IPS-15b (cell line): Measurements from ENCODE around the gene STOML2.

Experiments
- H3K27me3 ChIP-seq: one replicate; pipeline ENCODE4 v1.6.1; 2013; ENCODE audit warnings: low read length; ENCODE audit not compliant: control insufficient read depth, insufficient read depth
- H3K36me3 ChIP-seq: one replicate; pipeline ENCODE4 v1.6.1; 2013; ENCODE audit warnings: low read length; ENCODE audit not compliant: control insufficient read depth, insufficient read depth
- H3K4me1 ChIP-seq: one replicate; pipeline ENCODE4 v1.6.1; 2013; ENCODE audit warnings: mild to moderate bottlenecking, low read length; ENCODE audit not compliant: control insufficient read depth, insufficient read depth
- H3K4me3 ChIP-seq: one replicate; pipeline ENCODE4 v1.5.1; 2013; ENCODE audit warnings: low read depth, low read length
- H3K9ac ChIP-seq: one replicate; pipeline ENCODE4 v1.6.1; 2013; ENCODE audit warnings: low read depth, mild to moderate bottlenecking, low read length
- H3K9me3 ChIP-seq: one replicate; pipeline ENCODE4 v1.6.1; 2013; ENCODE audit warnings: mild to moderate bottlenecking, low read length; ENCODE audit not compliant: control insufficient read depth, insufficient read depth

STOML2 gene

DNA sequence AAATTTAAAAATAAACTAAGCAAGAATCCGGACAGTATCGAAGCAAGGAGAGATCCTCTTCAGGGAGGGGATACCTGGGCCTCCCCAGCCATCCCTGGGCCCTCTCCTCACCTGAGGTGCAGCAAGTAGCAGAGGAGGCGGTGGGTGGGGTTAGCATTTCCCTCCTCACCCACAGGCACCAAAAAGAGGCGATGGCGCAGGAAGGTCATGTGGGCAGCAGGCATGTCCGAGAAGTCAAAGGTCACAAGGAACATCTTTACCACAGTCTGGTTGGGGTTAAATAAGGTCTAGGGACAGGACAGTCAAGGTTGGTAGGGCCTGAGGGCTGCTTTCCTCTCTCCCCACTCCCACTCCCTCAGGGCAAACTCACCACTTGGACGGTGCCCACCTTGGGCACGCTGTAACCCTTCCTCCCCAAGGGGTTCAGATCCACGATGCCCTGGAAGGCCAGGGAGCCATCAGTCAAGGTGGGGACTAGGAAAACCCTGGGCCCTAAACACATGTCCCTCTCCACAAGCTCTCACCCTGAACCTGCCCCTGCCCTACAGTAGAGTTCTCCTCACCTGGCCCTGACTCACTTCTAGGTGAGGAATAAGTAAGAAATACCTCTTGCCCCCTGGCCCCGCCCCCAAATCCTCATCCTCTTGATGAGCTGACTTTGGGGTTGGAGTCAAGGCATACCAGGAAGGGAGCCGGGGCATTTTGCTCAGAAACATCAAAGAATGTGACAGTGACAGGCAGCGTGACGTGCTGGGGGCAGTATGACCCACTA, 2.8 kb upstream of the STOML2 start:
- Histone ChIP-seq H3K36me3 (peaks cover 15% of the 10 kb centered on the region), H3K4me3 (no peak overlapping the region), H3K27me3 (no peaks in the 10 kb centered on the region), H3K4me1 (peaks cover 4% of the 10 kb centered on the region), H3K9me3 (no peaks in the 10 kb centered on the region), H3K9ac (no peak overlapping the region)

DNA sequence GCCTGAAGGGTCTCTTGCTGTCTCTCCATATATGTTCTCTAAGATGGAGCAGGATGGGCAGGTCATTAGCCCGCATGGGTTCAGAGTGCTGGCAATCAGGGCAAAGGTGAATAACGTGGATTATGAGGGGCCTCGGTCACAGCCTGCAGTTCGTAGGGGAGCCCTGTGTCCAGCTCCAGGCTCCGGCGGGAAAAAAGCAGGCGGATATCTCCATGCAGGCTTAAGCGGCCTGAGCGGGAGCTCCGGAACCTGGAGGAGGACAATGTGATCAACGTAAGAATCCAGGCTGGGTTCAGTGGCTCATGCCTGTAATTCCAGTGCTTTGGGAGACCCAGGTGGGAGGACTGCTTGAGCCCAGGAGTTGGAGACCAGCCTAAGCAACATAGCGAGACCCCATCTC, 2.2 kb upstream of the STOML2 start:
- H3K27me3 ChIP-seq = no peaks in the 10 kb centered on the region
- H3K4me1 ChIP-seq = peaks cover 2% of the 10 kb centered on the region
- H3K36me3 ChIP-seq = peaks cover 15% of the 10 kb centered on the region
- no peak overlapping the region for H3K4me3 ChIP-seq
- H3K9ac ChIP-seq = no peak overlapping the region
- no peaks in the 10 kb centered on the region for H3K9me3 ChIP-seq

DNA sequence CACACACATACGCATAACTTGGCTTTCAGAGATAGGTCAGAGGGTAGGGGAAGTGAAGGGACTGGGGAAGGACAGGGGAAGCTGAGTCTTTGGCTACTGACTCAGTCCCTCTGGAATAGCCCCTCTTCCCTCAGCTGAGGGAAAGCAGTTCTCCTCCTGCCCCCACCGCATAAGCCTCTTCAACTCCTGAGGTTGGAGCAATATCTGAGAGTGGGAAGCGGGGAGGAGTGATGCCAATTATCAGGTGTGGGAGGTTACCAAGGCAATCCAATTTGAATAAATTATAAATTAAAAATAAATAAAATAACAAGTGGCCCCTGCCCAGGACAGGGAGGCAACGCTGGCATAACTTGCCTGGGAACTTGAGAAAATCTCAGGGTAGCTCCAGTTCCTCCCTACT, 1.7 kb upstream of the STOML2 start:
- H3K4me1 ChIP-seq = peaks cover 2% of the 10 kb centered on the region
- peaks cover 20% of the 10 kb centered on the region for H3K36me3 ChIP-seq
- no peak overlapping the region for H3K9ac ChIP-seq
- no peak overlapping the region for H3K4me3 ChIP-seq
- H3K9me3 ChIP-seq = no peaks in the 10 kb centered on the region
- no peaks in the 10 kb centered on the region for H3K27me3 ChIP-seq

DNA sequence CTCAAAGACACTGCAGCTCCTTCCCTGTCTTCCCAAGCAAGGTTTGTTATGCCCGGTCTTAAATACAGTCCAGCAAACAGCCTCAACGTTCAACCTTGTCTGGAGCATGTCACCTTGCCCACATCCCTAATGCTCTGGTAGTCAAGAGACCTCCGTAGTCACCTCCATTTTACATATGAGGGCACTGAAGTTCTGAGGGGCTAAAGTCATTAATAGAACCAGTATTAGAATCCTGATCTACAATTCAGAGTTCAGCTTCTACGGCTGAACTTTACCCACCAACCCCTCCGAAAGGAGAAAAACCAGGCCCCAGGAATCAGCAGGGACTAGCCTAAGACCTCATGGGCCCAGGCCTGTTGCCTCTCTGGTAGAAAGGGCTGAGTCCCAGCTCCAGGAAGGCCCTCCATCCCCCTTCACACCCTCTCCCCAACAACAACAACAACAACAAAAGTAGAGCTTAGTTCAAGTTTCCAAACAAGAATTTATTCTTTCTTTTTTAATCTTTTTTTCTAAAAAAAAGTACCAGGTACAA, 795 bp upstream of the STOML2 start:
- peaks cover 20% of the 10 kb centered on the region for H3K36me3 ChIP-seq
- H3K4me1 ChIP-seq = peaks cover 2% of the 10 kb centered on the region
- H3K27me3 ChIP-seq = no peaks in the 10 kb centered on the region
- no peaks in the 10 kb centered on the region for H3K9me3 ChIP-seq
- H3K4me3 ChIP-seq = peak overlapping the region; percentile 99
- no peak overlapping the region for H3K9ac ChIP-seq

DNA sequence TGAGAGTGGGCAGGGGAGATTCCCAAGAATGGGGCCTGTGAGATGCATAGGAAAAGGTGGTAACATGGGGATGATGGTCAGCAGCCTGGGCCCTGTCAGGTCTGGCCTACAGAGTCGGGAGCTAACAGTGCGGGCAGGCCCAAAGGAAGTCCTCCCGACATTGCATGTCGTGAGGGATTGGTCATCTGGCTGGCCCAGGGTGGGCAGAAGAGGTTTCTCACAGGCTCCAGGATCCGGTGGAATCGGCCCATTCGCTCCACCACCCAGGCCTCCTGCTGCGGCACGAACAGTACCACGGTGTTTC, 514 bp downstream of the STOML2 start:
- H3K36me3 ChIP-seq = peaks cover 15% of the 10 kb centered on the region
- H3K4me3 ChIP-seq = peak overlapping the region; percentile 99
- H3K9me3 ChIP-seq = no peaks in the 10 kb centered on the region
- no peaks in the 10 kb centered on the region for H3K27me3 ChIP-seq
- H3K4me1 ChIP-seq = peaks cover 2% of the 10 kb centered on the region
- H3K9ac ChIP-seq = peak overlapping the region; percentile 99

DNA sequence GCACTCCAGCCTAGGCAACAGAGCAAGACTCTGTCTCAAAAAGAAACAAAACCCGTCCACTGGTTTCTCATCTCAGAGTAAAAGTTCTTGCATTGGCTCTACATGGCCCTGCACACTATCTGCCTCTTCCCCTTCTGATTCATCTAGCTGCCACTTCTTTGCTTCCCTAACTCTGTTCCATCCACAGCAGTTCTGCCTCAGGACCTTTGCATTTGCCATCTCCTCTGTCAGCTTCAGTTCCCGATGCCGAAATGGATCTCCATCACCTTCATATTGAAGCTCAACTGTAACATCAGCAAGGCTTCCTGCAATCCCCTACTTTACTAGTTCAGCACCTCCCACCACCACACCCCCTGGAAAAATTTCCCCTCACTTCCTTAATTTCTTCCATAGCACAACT, 5.4 kb downstream of the STOML2 start:
- Histone ChIP-seq H3K36me3 (peaks cover 12% of the 10 kb centered on the region), H3K9ac (no peak overlapping the region), H3K27me3 (no peaks in the 10 kb centered on the region), H3K4me1 (peaks cover 2% of the 10 kb centered on the region), H3K9me3 (no peaks in the 10 kb centered on the region), H3K4me3 (no peak overlapping the region)

DNA sequence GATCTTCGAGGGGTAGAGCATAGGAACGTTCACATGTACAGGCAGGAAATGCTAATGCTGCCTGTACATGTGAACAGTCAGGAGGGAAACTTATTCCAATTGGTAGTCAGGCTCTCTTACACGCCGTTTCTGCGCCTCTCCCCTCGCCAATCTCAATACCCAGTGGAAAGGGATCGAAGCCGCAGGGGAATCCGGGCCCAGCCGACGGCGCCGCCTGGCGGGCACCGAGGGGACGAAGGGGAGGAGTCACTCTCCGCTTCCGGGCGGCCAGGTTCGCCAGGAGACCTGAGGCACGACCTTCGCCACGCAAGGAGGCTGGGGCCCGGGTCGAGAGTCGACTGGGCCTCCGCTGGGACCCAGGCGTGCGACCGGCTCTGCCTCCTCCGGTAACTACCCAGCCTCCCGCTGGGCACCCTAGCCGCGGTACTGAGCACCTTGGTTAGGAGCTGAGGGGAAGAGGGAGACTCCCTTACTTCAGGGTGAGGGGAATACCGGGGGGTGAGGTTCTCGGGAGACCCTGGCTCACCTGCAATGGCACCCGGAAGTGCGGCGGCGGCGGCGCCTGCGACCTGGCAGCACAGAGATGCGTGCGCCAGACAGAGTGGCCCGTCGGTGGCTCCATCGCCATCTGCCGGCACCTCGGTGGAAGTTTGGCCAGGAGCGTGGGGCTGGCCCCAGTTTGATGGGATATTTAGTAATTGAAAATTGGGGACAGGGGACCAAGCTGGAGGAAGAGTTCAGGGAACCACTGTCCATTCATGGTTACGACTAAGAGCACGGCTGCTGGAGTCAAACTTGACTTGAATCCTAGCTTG, 6.7 kb downstream of the STOML2 start, which contains the start of gene PIGO:
Gene PIGO, minus strand, starts transcription at position 557 of the 815 bp plus-strand sequence. CDS start 1,026 bp downstream, outside the sequence.
- Histone ChIP-seq H3K4me1 (no peaks in the 10 kb centered on the region), H3K4me3 (peak within 1 kb of the TSS; percentile 96), H3K27me3 (no peaks in the 10 kb centered on the region), H3K9ac (peak within 1 kb of the TSS; percentile 96), H3K9me3 (no peaks in the 10 kb centered on the region), H3K36me3 (peaks cover 25% of the 10 kb centered on the region)

DNA sequence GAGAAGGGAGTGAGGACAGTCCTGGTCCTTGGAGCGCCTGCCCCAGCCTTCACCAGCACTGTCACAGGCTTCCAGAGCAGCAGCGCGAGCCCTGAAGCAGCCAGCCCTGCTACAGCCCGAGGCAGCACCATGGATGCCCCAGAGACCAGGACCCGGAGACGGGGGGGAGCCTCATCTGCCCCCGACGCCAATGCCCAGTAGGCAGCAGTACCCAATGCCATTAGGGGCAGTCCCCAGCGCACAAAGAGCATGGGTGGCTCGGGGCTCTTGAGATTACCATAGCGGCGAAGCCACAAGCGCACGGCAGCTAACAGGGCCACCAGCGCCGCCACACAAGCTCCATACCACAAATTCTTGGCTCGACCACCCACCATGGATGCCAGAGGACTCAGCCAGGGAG, 11.4 kb downstream of the STOML2 start:
- no peaks in the 10 kb centered on the region for H3K9me3 ChIP-seq
- H3K4me1 ChIP-seq = no peaks in the 10 kb centered on the region
- H3K9ac ChIP-seq = no peak overlapping the region
- no peaks in the 10 kb centered on the region for H3K27me3 ChIP-seq
- H3K36me3 ChIP-seq = peaks cover 35% of the 10 kb centered on the region
- H3K4me3 ChIP-seq = no peak overlapping the region

DNA sequence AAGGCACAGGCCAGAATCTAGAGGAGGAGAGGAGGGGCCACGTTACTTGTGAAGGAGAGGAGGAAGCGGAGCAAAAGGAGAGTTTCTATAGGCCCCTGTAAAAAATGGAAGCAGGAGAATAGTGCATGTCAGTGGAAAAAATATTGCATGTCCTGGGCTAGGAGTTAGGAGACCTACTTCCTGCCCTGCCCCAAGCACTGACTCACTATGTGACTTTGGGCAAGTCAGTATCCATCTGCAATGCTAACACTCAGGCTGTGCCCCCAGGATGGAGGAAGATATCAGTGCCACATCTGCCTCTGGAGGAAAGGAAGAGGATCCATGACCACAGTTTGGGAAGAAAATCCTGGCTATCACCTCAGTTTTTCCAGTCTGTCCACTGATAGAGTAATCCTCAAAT, 13.5 kb downstream of the STOML2 start:
- Histone ChIP-seq H3K36me3 (peaks cover 35% of the 10 kb centered on the region), H3K9ac (no peak overlapping the region), H3K4me1 (no peaks in the 10 kb centered on the region), H3K27me3 (no peaks in the 10 kb centered on the region), H3K9me3 (no peaks in the 10 kb centered on the region), H3K4me3 (no peak overlapping the region)

DNA sequence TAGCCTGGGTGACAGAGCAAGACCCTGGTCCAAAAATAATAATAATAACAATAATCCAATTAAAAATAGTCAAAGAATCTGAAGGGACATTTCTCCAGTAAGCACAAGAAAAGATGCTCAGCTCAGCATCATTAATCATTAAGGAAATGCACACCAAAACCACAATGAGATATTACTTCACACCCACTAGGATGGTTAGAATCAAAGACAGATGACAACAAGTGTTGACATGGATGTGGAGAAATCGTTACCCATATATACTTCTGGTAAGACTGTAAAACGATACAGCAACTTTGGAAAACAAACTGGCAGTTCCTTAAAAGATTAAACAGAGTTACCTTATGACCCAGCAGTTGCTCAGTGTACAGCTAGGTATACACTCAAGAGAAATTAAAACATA, 17.9 kb downstream of the STOML2 start:
- Histone ChIP-seq H3K9ac (no peak overlapping the region), H3K4me3 (no peak overlapping the region), H3K9me3 (no peaks in the 10 kb centered on the region), H3K36me3 (peaks cover 10% of the 10 kb centered on the region), H3K4me1 (no peaks in the 10 kb centered on the region), H3K27me3 (no peaks in the 10 kb centered on the region)

DNA sequence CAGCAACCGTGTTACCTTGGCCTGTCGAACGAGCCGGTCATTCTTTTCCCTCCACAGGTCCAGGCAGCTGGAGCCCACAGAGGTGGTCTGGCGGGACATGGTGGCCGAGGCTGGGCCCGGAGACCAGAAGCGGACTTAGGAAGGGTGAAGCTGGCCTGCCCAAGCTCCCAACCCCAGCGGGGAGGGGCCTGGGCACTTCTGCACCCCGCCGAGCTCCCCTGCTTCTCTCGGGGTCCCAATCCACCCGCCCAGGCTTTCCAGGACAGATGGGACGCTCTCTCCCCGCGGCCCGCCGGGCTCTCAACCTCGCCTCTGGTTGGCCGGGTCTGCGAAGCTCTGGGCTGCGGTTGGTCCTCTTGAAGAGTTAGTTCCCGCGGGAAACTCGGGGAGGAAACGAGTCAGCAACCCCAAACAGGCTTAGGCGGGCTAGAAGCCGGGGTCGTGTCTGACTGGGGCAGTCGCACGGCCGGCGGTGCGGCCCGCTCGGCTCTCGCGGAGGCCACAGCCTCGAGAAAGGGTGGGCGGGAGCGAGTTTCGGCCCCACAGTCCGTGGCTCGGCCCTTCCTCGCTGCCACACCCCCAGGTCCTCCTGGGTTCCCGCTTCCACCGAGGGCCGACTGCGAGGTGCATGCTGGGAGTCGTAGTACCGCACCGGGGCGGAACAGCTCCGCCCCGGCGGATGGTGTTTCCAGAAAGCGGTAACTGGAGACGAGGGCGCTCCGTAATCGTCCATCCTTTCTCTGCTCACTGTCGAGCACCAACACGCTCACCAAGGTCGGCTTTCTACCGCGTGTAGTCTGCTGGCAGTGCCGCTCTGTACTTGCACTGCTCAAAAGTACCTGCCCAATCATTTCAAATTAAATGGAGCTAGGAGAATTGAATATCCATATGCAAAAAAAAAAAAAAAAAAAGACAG, 23.2 kb downstream of the STOML2 start, which contains the start of gene FANCG:
Gene FANCG, minus strand, starts transcription at position 517 of the 916 bp plus-strand sequence. Its CDS starts 418 bp downstream, at position 99.
- Histone ChIP-seq H3K36me3 (peaks cover 21% of the 10 kb centered on the region), H3K4me3 (peak within 1 kb of the TSS; percentile 98), H3K4me1 (peaks cover 8% of the 10 kb centered on the region), H3K9me3 (no peaks in the 10 kb centered on the region), H3K27me3 (no peaks in the 10 kb centered on the region), H3K9ac (peak within 1 kb of the TSS; percentile 88)
